Left ventricle myocardium inferior (tissue), 1 donor: ENCODE data around the gene SFI1. TPM values are rescaled to one million over a fixed set of nuclear protein-coding genes. Genes with fewer than 3 reads are reported as not detected.

Experiments
- DNase-seq: peaks from one replicate; pipeline ENCODE4 v3.0.0-alpha.2; 2020
- H3K27ac ChIP-seq: fragments of 200-600 bp; replicated peaks from 2 replicates; pipeline ENCODE4 v1.8.0; 2021
- H3K27me3 ChIP-seq: fragments of 200-600 bp; 2 replicates; pipeline ENCODE4 v1.8.0; 2021; ENCODE audit warnings: low read depth
- H3K36me3 ChIP-seq: fragments of 200-600 bp; 2 replicates; pipeline ENCODE4 v1.8.0; 2021
- H3K4me1 ChIP-seq: fragments of 200-600 bp; 2 replicates; pipeline ENCODE4 v1.8.0; 2021
- H3K4me3 ChIP-seq: fragments of 200-600 bp; 2 replicates; pipeline ENCODE4 v1.8.0; 2021; ENCODE audit warnings: mild to moderate bottlenecking, moderate library complexity
- H3K9me3 ChIP-seq: fragments of 200-600 bp; replicated peaks from 2 replicates; pipeline ENCODE4 v1.8.0; 2021
- intact Hi-C: fragments of 100-400 bp; cut with micrococcal nuclease; formaldehyde crosslinking; loops from one replicate; pipeline ENCODE4 v1.11.0; 2022
- total RNA-seq: library from RNA; stranded (reverse); fragmentation: NEBNext Ultra II Directional; extraction: Animal tissue kit (Norgen Biotek cat#: 25700); gene quantifications from one replicate; pipeline ENCODE4 v1.2.1, GENCODE V29; 2021
- TF ChIP-seq, protein P1 (sequence below): fragments of 200-600 bp; IDR thresholded peaks from 2 replicates; pipeline ENCODE4 v1.8.0; 2021; ENCODE audit warnings: antibody characterized with exemption, mild to moderate bottlenecking, borderline replicate concordance
- donor health status: DM: no; HTN: yes; CAD: no; lungs with severe emphysema.

Gene SFI1
- total RNA-seq, 1 donor from 2014 or later: 6.8 TPM

DNA sequence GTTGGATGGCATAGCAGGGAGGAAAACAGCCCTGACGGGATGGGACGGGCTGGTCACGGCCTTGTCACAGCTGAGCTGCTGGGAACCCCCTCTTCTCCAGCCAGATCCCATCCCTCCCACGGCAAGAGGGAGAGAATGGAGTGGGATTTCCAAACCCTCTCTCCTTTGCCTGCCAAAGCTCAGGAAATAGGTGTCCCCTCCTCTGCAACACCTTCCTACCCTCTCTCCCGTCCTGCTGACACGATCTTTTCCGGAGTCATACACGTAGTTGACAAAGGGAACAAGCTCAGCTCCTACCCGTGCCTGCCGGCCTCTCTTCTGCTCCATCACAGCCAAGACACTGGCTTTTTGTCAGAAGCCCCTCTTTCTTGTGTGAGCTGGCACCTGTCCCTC lies 117.6 kb downstream of the SFI1 start:
- Histone ChIP-seq H3K36me3 (peaks cover 15% of the 10 kb centered on the region), H3K4me1 (peaks cover 37% of the 10 kb centered on the region), H3K9me3 (no peaks in the 10 kb centered on the region), H3K27me3 (no peaks in the 10 kb centered on the region), H3K4me3 (no peak overlapping the region), H3K27ac (no peak overlapping the region)
- intact Hi-C loops: no loop called here
- TF ChIP-seq, protein P1, sequence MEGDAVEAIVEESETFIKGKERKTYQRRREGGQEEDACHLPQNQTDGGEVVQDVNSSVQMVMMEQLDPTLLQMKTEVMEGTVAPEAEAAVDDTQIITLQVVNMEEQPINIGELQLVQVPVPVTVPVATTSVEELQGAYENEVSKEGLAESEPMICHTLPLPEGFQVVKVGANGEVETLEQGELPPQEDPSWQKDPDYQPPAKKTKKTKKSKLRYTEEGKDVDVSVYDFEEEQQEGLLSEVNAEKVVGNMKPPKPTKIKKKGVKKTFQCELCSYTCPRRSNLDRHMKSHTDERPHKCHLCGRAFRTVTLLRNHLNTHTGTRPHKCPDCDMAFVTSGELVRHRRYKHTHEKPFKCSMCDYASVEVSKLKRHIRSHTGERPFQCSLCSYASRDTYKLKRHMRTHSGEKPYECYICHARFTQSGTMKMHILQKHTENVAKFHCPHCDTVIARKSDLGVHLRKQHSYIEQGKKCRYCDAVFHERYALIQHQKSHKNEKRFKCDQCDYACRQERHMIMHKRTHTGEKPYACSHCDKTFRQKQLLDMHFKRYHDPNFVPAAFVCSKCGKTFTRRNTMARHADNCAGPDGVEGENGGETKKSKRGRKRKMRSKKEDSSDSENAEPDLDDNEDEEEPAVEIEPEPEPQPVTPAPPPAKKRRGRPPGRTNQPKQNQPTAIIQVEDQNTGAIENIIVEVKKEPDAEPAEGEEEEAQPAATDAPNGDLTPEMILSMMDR: no peak
- no peak for DNase-seq

- peaks cover 25% of the 10 kb centered on the region for H3K36me3 ChIP-seq
- TF ChIP-seq, protein P1: no peak
- H3K4me1 ChIP-seq: peaks cover 37% of the 10 kb centered on the region
- H3K27ac ChIP-seq: no peak overlapping the region
- H3K27me3 ChIP-seq: no peaks in the 10 kb centered on the region
- intact Hi-C loops: no loop called here
- no peak for DNase-seq
- H3K9me3 ChIP-seq: no peaks in the 10 kb centered on the region
- H3K4me3 ChIP-seq: no peak overlapping the region
Measured at GRCh38 chr22:31614781-31615490, 118.6 kb downstream of the SFI1 start.

DNA sequence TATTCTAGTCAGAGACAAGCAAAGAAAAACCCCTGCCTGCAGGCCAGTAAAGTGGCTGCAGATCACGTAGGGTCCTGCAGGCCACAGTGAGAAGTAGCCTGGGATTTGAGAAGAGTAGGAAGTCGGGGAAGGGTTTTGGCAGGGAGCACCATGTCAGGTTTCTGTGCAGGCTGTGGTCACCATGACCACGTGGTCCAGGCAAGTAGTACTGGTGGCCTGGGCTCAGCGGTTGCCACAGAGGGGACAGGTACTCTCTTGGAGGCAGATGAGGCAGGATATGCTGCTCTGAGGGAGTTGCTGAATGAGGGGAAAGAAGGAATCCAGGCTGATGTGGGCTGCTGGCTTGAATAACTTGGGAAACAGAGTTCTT lies 119.1 kb downstream of the SFI1 start:
- no peak overlapping the region for H3K27ac ChIP-seq
- TF ChIP-seq, protein P1: no peak
- intact Hi-C loops: no loop called here
- peaks cover 31% of the 10 kb centered on the region for H3K36me3 ChIP-seq
- no peaks in the 10 kb centered on the region for H3K9me3 ChIP-seq
- peaks cover 33% of the 10 kb centered on the region for H3K4me1 ChIP-seq
- H3K27me3 ChIP-seq: no peaks in the 10 kb centered on the region
- no peak for DNase-seq
- H3K4me3 ChIP-seq: no peak overlapping the region

- Histone ChIP-seq H3K27ac (no peak overlapping the region), H3K4me1 (peaks cover 29% of the 10 kb centered on the region), H3K36me3 (peaks cover 35% of the 10 kb centered on the region), H3K27me3 (no peaks in the 10 kb centered on the region), H3K4me3 (no peak overlapping the region), H3K9me3 (no peaks in the 10 kb centered on the region)
- no peak for DNase-seq
- intact Hi-C loops: no loop called here
- TF ChIP-seq, protein P1: no peak
Measured at GRCh38 chr22:31615940-31616314, 119.6 kb downstream of the SFI1 start.

DNA sequence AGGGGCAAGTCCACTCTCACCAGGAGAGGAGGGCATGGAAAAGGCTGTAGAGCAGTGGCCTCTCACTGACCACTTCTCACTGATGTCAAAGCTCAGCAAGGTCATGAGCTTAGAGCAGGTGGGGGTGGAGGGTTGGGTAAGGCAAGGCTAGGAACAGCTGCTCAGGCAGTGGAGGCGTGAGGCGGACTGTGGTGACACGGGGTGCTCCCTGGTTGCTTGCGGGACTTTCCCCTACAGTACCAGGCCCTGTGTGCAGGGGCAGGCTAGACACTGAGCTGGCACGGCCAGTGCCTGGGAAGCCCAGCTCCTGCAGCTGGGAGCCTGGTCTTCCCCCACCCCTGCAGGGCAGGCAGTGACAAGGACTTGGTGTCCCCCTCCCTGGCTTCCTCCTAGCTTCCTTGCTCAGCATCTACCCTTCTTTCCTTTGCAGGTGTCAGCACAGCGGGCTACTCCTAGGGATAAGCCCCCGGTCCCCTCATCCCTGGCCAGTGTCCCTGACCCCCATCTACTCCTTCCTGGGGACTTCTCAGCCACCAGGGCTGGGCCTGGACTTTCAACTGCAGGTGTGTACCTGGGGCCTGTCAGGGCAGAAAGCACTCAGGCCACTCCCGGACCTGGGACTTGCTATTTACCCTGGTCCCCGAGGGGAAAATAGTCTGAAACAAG lies 120.1 kb downstream of the SFI1 start:
- TF ChIP-seq, protein P1: no peak
- DNase-seq: no peak
- intact Hi-C loops: no loop called here
- Histone ChIP-seq H3K4me1 (peaks cover 27% of the 10 kb centered on the region), H3K4me3 (no peak overlapping the region), H3K36me3 (peaks cover 40% of the 10 kb centered on the region), H3K27me3 (no peaks in the 10 kb centered on the region), H3K27ac (no peak overlapping the region), H3K9me3 (no peaks in the 10 kb centered on the region)
